HepG2 (cell line): Measurements from ENCODE around the gene ATP6V0A1. TPM values are rescaled to one million over a fixed set of nuclear protein-coding genes. Genes with fewer than 3 reads are reported as not detected.

ENCODE experiments used
- AHR ChIP-seq: IDR thresholded peaks from 2 replicates; pipeline ENCODE4 v1.6.1; 2018; ENCODE audit warnings: missing genetic modification reagents, missing compliant biosample characterization
- ATF7-NPFF ChIP-seq: sonication (generic); formaldehyde crosslinking; IDR thresholded peaks from 2 replicates; pipeline ENCODE4 v1.8.1; 2023; ENCODE audit warnings: mild to moderate bottlenecking, low read depth, missing genetic modification reagents, moderate library complexity
- FOXP1 ChIP-seq, 2 experiments: fragments of 450-650 bp in 1 of 2; IDR thresholded peaks; 2 replicates each; pipeline ENCODE4 v1.6.1; 2017 to 2018; ENCODE audit warnings: antibody characterized with exemption in 1 of 2
- GPN1 ChIP-seq: sonication (generic); formaldehyde crosslinking; IDR thresholded peaks from 2 replicates; pipeline ENCODE4 v1.5.1; 2020; ENCODE audit warnings: missing genetic modification reagents, borderline replicate concordance
- HNRNPL ChIP-seq: fragments of 200-400 bp; formaldehyde crosslinking; IDR thresholded peaks from 2 replicates; pipeline ENCODE4 v1.6.1; 2017; ENCODE audit warnings: mild to moderate bottlenecking, low read depth, low read length
- HOXD1 ChIP-seq: sonication (generic); formaldehyde crosslinking; IDR thresholded peaks from 2 replicates; pipeline ENCODE4 v1.5.0; 2020; ENCODE audit warnings: missing genetic modification reagents
- IKZF4 ChIP-seq: sonication (generic); formaldehyde crosslinking; IDR thresholded peaks from 2 replicates; pipeline ENCODE4 v1.5.1; 2020; ENCODE audit warnings: borderline replicate concordance, mild to moderate bottlenecking, low read depth, missing genetic modification reagents; ENCODE audit errors: not compliant biosample characterization
- KAT2B ChIP-seq: fragments of 150-350 bp; IDR thresholded peaks from 2 replicates; pipeline ENCODE4 v1.6.1; 2014; ENCODE audit warnings: low read depth, low read length, borderline replicate concordance
- KAT8 ChIP-seq: IDR thresholded peaks from 2 replicates; pipeline ENCODE4 v1.6.1; 2016; ENCODE audit warnings: missing genetic modification reagents, missing compliant biosample characterization
- NFRKB ChIP-seq: fragments of 450-650 bp; IDR thresholded peaks from 2 replicates; pipeline ENCODE4 v1.6.1; 2017
- POGK ChIP-seq: sonication (generic); formaldehyde crosslinking; conservative IDR thresholded peaks from 2 replicates; pipeline ENCODE4 v1.8.0; 2022; ENCODE audit warnings: mild to moderate bottlenecking, moderate library complexity, missing genetic modification reagents
- PPARG ChIP-seq: conservative IDR thresholded peaks from 2 replicates; pipeline ENCODE4 v1.6.1; 2016; ENCODE audit warnings: missing biosample characterization, missing genetic modification reagents
- PRPF4 ChIP-seq: fragments of 200-400 bp; formaldehyde crosslinking; IDR thresholded peaks from 2 replicates; pipeline ENCODE4 v1.6.1; 2016; ENCODE audit warnings: low read length, low read depth; ENCODE audit not compliant: poor library complexity, severe bottlenecking
- RAD51 ChIP-seq: fragments of 450-650 bp; IDR thresholded peaks from 2 replicates; pipeline ENCODE4 v1.6.1; 2016; ENCODE audit warnings: borderline replicate concordance
- RNF2 ChIP-seq: fragments of 450-650 bp; conservative IDR thresholded peaks from 2 replicates; pipeline ENCODE4 v1.6.1; 2016; ENCODE audit warnings: low read depth
- SAFB2 ChIP-seq: sonication (generic); formaldehyde crosslinking; IDR thresholded peaks from 2 replicates; pipeline ENCODE4 v1.5.1; 2020; ENCODE audit warnings: missing genetic modification reagents, low read depth, mild to moderate bottlenecking, borderline replicate concordance
- STAT5B ChIP-seq: sonication (generic); formaldehyde crosslinking; IDR thresholded peaks from 2 replicates; pipeline ENCODE4 v1.4.0; 2020; ENCODE audit warnings: missing genetic modification reagents
- TBL1XR1 ChIP-seq: fragments of 150-350 bp; IDR thresholded peaks from 2 replicates; pipeline ENCODE4 v1.6.1; 2014; ENCODE audit warnings: borderline replicate concordance, low read length; ENCODE audit not compliant: partially characterized antibody
- TGIF2 ChIP-seq: IDR thresholded peaks from 2 replicates; pipeline ENCODE4 v1.6.1; 2016; ENCODE audit warnings: control low read depth, missing compliant biosample characterization
- ZFY ChIP-seq: sonication (generic); formaldehyde crosslinking; IDR thresholded peaks from 2 replicates; pipeline ENCODE4 v1.4.0; 2020; ENCODE audit warnings: missing genetic modification reagents
- ZNF138 ChIP-seq: sonication (generic); formaldehyde crosslinking; IDR thresholded peaks from 2 replicates; pipeline ENCODE4 v1.5.0; 2020; ENCODE audit warnings: mild to moderate bottlenecking, low read depth, missing genetic modification reagents
- ZNF207 ChIP-seq: fragments of 450-650 bp; IDR thresholded peaks from 2 replicates; pipeline ENCODE4 v1.6.1; 2016; ENCODE audit warnings: antibody characterized with exemption, borderline replicate concordance
- ZNF296 ChIP-seq: sonication (generic); formaldehyde crosslinking; conservative IDR thresholded peaks from 2 replicates; pipeline ENCODE4 v1.5.0; 2020; ENCODE audit warnings: mild to moderate bottlenecking, missing genetic modification reagents
- ZNF441 ChIP-seq: sonication (generic); formaldehyde crosslinking; IDR thresholded peaks from 2 replicates; pipeline ENCODE4 v1.7.0; 2021; ENCODE audit warnings: missing genetic modification reagents, borderline replicate concordance
- ZNF556 ChIP-seq: sonication (generic); formaldehyde crosslinking; IDR thresholded peaks from 2 replicates; pipeline ENCODE4 v1.4.0; 2020; ENCODE audit warnings: mild to moderate bottlenecking, missing genetic modification reagents, borderline replicate concordance
- ZNF564 ChIP-seq: sonication (generic); formaldehyde crosslinking; IDR thresholded peaks from 2 replicates; pipeline ENCODE4 v1.8.1; 2023; ENCODE audit warnings: mild to moderate bottlenecking, missing genetic modification reagents
- ZNF616 ChIP-seq: sonication (generic); formaldehyde crosslinking; IDR thresholded peaks from 2 replicates; pipeline ENCODE4 v1.5.0; 2020; ENCODE audit warnings: low read depth, mild to moderate bottlenecking, missing genetic modification reagents
- ZNF674 ChIP-seq: sonication (generic); formaldehyde crosslinking; IDR thresholded peaks from 2 replicates; pipeline ENCODE4 v1.5.0; 2020; ENCODE audit warnings: low read depth, mild to moderate bottlenecking, missing genetic modification reagents
- ZSCAN20 ChIP-seq: sonication (generic); formaldehyde crosslinking; IDR thresholded peaks from 2 replicates; pipeline ENCODE4 v1.4.0; 2020; ENCODE audit warnings: missing genetic modification reagents, mild to moderate bottlenecking, borderline replicate concordance
- polyA plus RNA-seq, 8 experiments: library from polyadenylated mRNA; depleted of rRNA in 3 of 8; stranded (reverse) in 7 of 8; unstranded in 1 of 8; fragments of >200 nt; fragmentation: Illumina TruSeq in 4 of 8; extraction: Trizol in 4 of 8; gene quantifications; 2 replicates each; pipeline versions ENCODE4 v1.2.1 to v1.2.3, GENCODE V29; 2011 to 2016; ENCODE audit warnings: low read depth in 4 of 8, missing spikeins in 1 of 8, mixed read lengths in 1 of 8; ENCODE audit not compliant: insufficient read depth in 1 of 8
- total RNA-seq, 5 experiments: library from RNA; depleted of rRNA; stranded (reverse); fragments of >200 nt; fragmentation: Illumina TruSeq; extraction: Trizol; gene quantifications; 2 replicates each; pipeline ENCODE4 v1.2.3, GENCODE V29; 2016; ENCODE audit warnings: low read depth in 1 of 5
- TF ChIP-seq, protein P1 (sequence below): IDR thresholded peaks from 2 replicates; pipeline ENCODE4 v1.6.1; 2012; ENCODE audit warnings: low read depth, low read length, improper control_type of control experiment

ATP6V0A1 gene
- total and polyA plus RNA-seq, 2 of the 13 experiments (the other 11 are each of a cell fraction or from before 2014, with no cell fraction given) = 27.9 to 54.1 TPM

- TF ChIP-seq SAFB2 (CRISPR knock-in tag) (0 out of 2 replicates have a peak, but pooled peaks have one; percentile 44), KAT8 (CRISPR knock-in tag) (no peak), TGIF2 (CRISPR knock-in tag) (no peak), HNRNPL (peak; percentile 77), ATF7-NPFF (CRISPR knock-in tag) (peak; percentile 10; the same call in 1 of the 2 replicates), STAT5B (CRISPR knock-in tag) (no peak), KAT2B (no peak), PRPF4 (no peak), ZFY (CRISPR knock-in tag) (no peak), ZNF556 (no peak), RAD51 (no peak), ZNF616 (CRISPR knock-in tag) (no peak), ZNF441 (CRISPR knock-in tag) (no peak), ZNF207 (no peak), ZNF564 (CRISPR knock-in tag) (no peak), GPN1 (CRISPR knock-in tag) (no peak), PPARG (CRISPR knock-in tag) (no peak), RNF2 (no peak), ZNF296 (CRISPR knock-in tag) (0 out of 2 replicates have a peak, but pooled peaks have one; percentile 58), FOXP1 (IDR thresholded peaks at IDR 0.05) (no peak), FOXP1 (CRISPR knock-in tag; IDR thresholded peaks at IDR 0.05) (no peak), NFRKB (no peak), AHR (CRISPR knock-in tag) (0 out of 2 replicates have a peak, but pooled peaks have one; percentile 22), TBL1XR1 (no peak), ZSCAN20 (CRISPR knock-in tag) (no peak), IKZF4 (CRISPR knock-in tag) (no peak), HOXD1 (CRISPR knock-in tag) (no peak), ZNF138 (CRISPR knock-in tag) (no peak), POGK (CRISPR knock-in tag) (no peak), ZNF674 (CRISPR knock-in tag) (no peak)
- TF ChIP-seq, protein P1, sequence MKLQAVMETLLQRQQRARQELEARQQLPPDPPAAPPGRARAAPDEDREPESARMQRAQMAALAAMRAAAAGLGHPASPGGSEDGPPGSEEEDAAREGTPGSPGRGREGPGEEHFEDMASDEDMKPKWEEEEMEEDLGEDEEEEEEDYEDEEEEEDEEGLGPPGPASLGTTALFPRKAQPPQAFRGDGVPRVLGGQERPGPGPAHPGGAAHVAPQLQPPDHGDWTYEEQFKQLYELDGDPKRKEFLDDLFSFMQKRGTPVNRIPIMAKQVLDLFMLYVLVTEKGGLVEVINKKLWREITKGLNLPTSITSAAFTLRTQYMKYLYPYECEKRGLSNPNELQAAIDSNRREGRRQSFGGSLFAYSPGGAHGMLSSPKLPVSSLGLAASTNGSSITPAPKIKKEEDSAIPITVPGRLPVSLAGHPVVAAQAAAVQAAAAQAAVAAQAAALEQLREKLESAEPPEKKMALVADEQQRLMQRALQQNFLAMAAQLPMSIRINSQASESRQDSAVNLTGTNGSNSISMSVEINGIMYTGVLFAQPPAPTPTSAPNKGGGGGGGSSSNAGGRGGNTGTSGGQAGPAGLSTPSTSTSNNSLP = no peak
Observed at GRCh38 chr17:42537156-42537805, 78.6 kb downstream of the ATP6V0A1 start (continued).
